ENCODE measurements around the gene EIF1AD. TPM values are rescaled to one million over a fixed set of nuclear protein-coding genes. Genes with fewer than 3 reads are reported as not detected.

EIF1AD gene
- total RNA-seq, 1 donor from 2014 or later: 34.0 TPM

- Mint-ChIP-seq H3K27ac (no peak overlapping the region), H3K9me3 (no peaks in the 10 kb centered on the region), H3K4me3 (no peak overlapping the region), H3K36me3 (peaks cover 11% of the 10 kb centered on the region), H3K27me3 (ENCODE audit: low read depth) (no peaks in the 10 kb centered on the region), H3K4me1 (no peaks in the 10 kb centered on the region)
- TF ChIP-seq CTCF (IDR thresholded peaks at IDR 0.05; ENCODE audit: unreplicated experiment): no peak
- DNase-seq (ENCODE audit: low spot score in 2 of 2, unreplicated experiment in 2 of 2): no peak
Measured at GRCh38 chr11:65992056-65992455, 9.9 kb downstream of the EIF1AD start.

- no peaks in the 10 kb centered on the region for H3K4me1 Mint-ChIP-seq
- no peaks in the 10 kb centered on the region for H3K27me3 Mint-ChIP-seq (ENCODE audit: low read depth)
- H3K4me3 Mint-ChIP-seq: no peak overlapping the region
- H3K36me3 Mint-ChIP-seq: peaks cover 5% of the 10 kb centered on the region
- peak overlapping the region; percentile 69 for H3K27ac Mint-ChIP-seq
- H3K9me3 Mint-ChIP-seq: no peaks in the 10 kb centered on the region
- peak; percentile 77 for TF ChIP-seq CTCF (IDR thresholded peaks at IDR 0.05; ENCODE audit: unreplicated experiment)
- DNase-seq (ENCODE audit: low spot score in 2 of 2, unreplicated experiment in 2 of 2): peak; percentile 69 to 89
Measured at GRCh38 chr11:65988791-65989592, 13.0 kb downstream of the EIF1AD start.

GRCh38 chr11:65987336-65987735 is 14.6 kb downstream of the EIF1AD start:
- H3K36me3 Mint-ChIP-seq: peaks cover 5% of the 10 kb centered on the region
- no peaks in the 10 kb centered on the region for H3K27me3 Mint-ChIP-seq (ENCODE audit: low read depth)
- H3K27ac Mint-ChIP-seq: no peak overlapping the region
- no peak overlapping the region for H3K4me3 Mint-ChIP-seq
- no peaks in the 10 kb centered on the region for H3K4me1 Mint-ChIP-seq
- DNase-seq (ENCODE audit: low spot score in 2 of 2, unreplicated experiment in 2 of 2): no peak
- no peak for TF ChIP-seq CTCF (IDR thresholded peaks at IDR 0.05; ENCODE audit: unreplicated experiment)
- no peaks in the 10 kb centered on the region for H3K9me3 Mint-ChIP-seq

GRCh38 chr11:65983589-65983987 is 18.4 kb downstream of the EIF1AD start:
- Mint-ChIP-seq H3K27me3 (ENCODE audit: low read depth) (no peaks in the 10 kb centered on the region), H3K4me3 (no peak overlapping the region), H3K27ac (no peak overlapping the region), H3K4me1 (no peaks in the 10 kb centered on the region), H3K36me3 (peaks cover 10% of the 10 kb centered on the region), H3K9me3 (no peaks in the 10 kb centered on the region)
- no peak for TF ChIP-seq CTCF (IDR thresholded peaks at IDR 0.05; ENCODE audit: unreplicated experiment)
- no peak for DNase-seq (ENCODE audit: low spot score in 2 of 2, unreplicated experiment in 2 of 2)

GRCh38 chr11:65982824-65983588 is 19.0 kb downstream of the EIF1AD start:
- peak; percentile 5 for TF ChIP-seq CTCF (IDR thresholded peaks at IDR 0.05; ENCODE audit: unreplicated experiment)
- Mint-ChIP-seq H3K27ac (no peak overlapping the region), H3K4me1 (no peaks in the 10 kb centered on the region)

More at GRCh38 chr11:65982824-65983588, 19.0 kb downstream of the EIF1AD start:
- H3K27me3 Mint-ChIP-seq (ENCODE audit: low read depth): no peaks in the 10 kb centered on the region
- no peak overlapping the region for H3K4me3 Mint-ChIP-seq
- peaks cover 10% of the 10 kb centered on the region for H3K36me3 Mint-ChIP-seq
- no peaks in the 10 kb centered on the region for H3K9me3 Mint-ChIP-seq
- no peak for DNase-seq (ENCODE audit: low spot score in 2 of 2, unreplicated experiment in 2 of 2)

All from mesothelial cell of epicardium (in vitro differentiated cells).